Globus pallidus (tissue), 1 donor: ENCODE measurements around the gene EMX1.
A peak's percentile ranks its signal among the peaks of the same experiment; 100 is the strongest.

Experiments
- DNase-seq: peaks from one replicate; pipeline ENCODE4 v3.0.0-alpha.2; 2015; ENCODE audit warnings: low spot score

EMX1 gene

GRCh38 chr2:72942881-72943418 lies 25.6 kb downstream of the EMX1 start:
- no peak for DNase-seq

GRCh38 chr2:72943540-72944395 lies 26.4 kb downstream of the EMX1 start:
- DNase-seq: no peak

- DNase-seq: no peak
Observed at GRCh38 chr2:72944804-72945449, 27.6 kb downstream of the EMX1 start.

GRCh38 chr2:72945450-72946019 lies 28.2 kb downstream of the EMX1 start:
- DNase-seq: no peak

- DNase-seq: no peak
Observed at GRCh38 chr2:72946466-72946865, 29.1 kb downstream of the EMX1 start.

- DNase-seq: no peak
Observed at GRCh38 chr2:72947952-72948830, 30.9 kb downstream of the EMX1 start.

- DNase-seq: no peak
Observed at GRCh38 chr2:72949045-72949444, 31.7 kb downstream of the EMX1 start.

- DNase-seq: no peak
Observed at GRCh38 chr2:72949642-72950041, 32.3 kb downstream of the EMX1 start.

GRCh38 chr2:72950558-72951255 lies 33.4 kb downstream of the EMX1 start:
- DNase-seq: no peak

GRCh38 chr2:72951303-72952095 lies 34.2 kb downstream of the EMX1 start:
- no peak for DNase-seq

GRCh38 chr2:72952110-72952823 lies 34.9 kb downstream of the EMX1 start:
- no peak for DNase-seq

- DNase-seq: no peak
Observed at GRCh38 chr2:72952961-72953360, 35.6 kb downstream of the EMX1 start.

- no peak for DNase-seq
Observed at GRCh38 chr2:72953528-72953927, 36.2 kb downstream of the EMX1 start.

- no peak for DNase-seq
Observed at GRCh38 chr2:72953976-72954375, 36.7 kb downstream of the EMX1 start.

GRCh38 chr2:72954376-72955227 lies 37.3 kb downstream of the EMX1 start:
- DNase-seq: no peak

- no peak for DNase-seq
Observed at GRCh38 chr2:72955228-72956049, 38.1 kb downstream of the EMX1 start.

GRCh38 chr2:72956050-72956395 lies 38.7 kb downstream of the EMX1 start:
- DNase-seq: no peak

GRCh38 chr2:72956936-72957335 lies 39.6 kb downstream of the EMX1 start:
- peak; percentile 36 for DNase-seq
